ENCODE results near the gene IL36B.

IL36B gene

GRCh38 chr2:113058998-113059960, 6.6 kb upstream of the IL36B start, which contains the start of gene IL36RN:
IL36RN (plus strand) TSS chr2:113059198; CDS start chr2:113059439, 241 bp downstream.
- no peak for TF ChIP-seq JUND (IDR thresholded peaks at IDR 0.05; ENCODE audit: low read depth)
- no peak for DNase-seq (ENCODE audit: low read depth in 1 of 2, low spot score in 1 of 2)
- in situ Hi-C loops (cut with HindIII; ENCODE audit: low pct_unique_long_range_greater_than_20kb, low sequenced_read_pairs) = no loop called here

GRCh38 chr2:113058411-113058994, 5.8 kb upstream of the IL36B start:
- in situ Hi-C loops (cut with HindIII; ENCODE audit: low pct_unique_long_range_greater_than_20kb, low sequenced_read_pairs) = no loop called here
- peak in 1 of 2 experiments; percentile 32 for DNase-seq (ENCODE audit: low read depth in 1 of 2, low spot score in 1 of 2)
- TF ChIP-seq JUND (IDR thresholded peaks at IDR 0.05; ENCODE audit: low read depth) = no peak

GRCh38 chr2:113057117-113057516, 4.5 kb upstream of the IL36B start:
- in situ Hi-C loops (cut with HindIII; ENCODE audit: low pct_unique_long_range_greater_than_20kb, low sequenced_read_pairs) = no loop called here
- TF ChIP-seq JUND (IDR thresholded peaks at IDR 0.05; ENCODE audit: low read depth) = no peak
- no peak for DNase-seq (ENCODE audit: low read depth in 1 of 2, low spot score in 1 of 2)

- no peak for DNase-seq (ENCODE audit: low read depth in 1 of 2, low spot score in 1 of 2)
- TF ChIP-seq JUND (IDR thresholded peaks at IDR 0.05; ENCODE audit: low read depth) = no peak
- in situ Hi-C loops (cut with HindIII; ENCODE audit: low pct_unique_long_range_greater_than_20kb, low sequenced_read_pairs) = no loop called here
Observed at GRCh38 chr2:113056521-113056920, 3.9 kb upstream of the IL36B start.

- in situ Hi-C loops (cut with HindIII; ENCODE audit: low pct_unique_long_range_greater_than_20kb, low sequenced_read_pairs) = no loop called here
- DNase-seq (ENCODE audit: low read depth in 1 of 2, low spot score in 1 of 2) = no peak
- TF ChIP-seq JUND (IDR thresholded peaks at IDR 0.05; ENCODE audit: low read depth) = no peak
Observed at GRCh38 chr2:113054066-113054465, 1.4 kb upstream of the IL36B start.

GRCh38 chr2:113053666-113054065, 999 bp upstream of the IL36B start:
- no peak for TF ChIP-seq JUND (IDR thresholded peaks at IDR 0.05; ENCODE audit: low read depth)
- in situ Hi-C loops (cut with HindIII; ENCODE audit: low pct_unique_long_range_greater_than_20kb, low sequenced_read_pairs) = no loop called here
- DNase-seq (ENCODE audit: low read depth in 1 of 2, low spot score in 1 of 2) = no peak

- in situ Hi-C loops (cut with HindIII; ENCODE audit: low pct_unique_long_range_greater_than_20kb, low sequenced_read_pairs) = no loop called here
- TF ChIP-seq JUND (IDR thresholded peaks at IDR 0.05; ENCODE audit: low read depth) = no peak
- DNase-seq (ENCODE audit: low read depth in 1 of 2, low spot score in 1 of 2) = no peak
Observed at GRCh38 chr2:113050921-113051895, 1.5 kb downstream of the IL36B start.

GRCh38 chr2:113046465-113046864, 6.2 kb downstream of the IL36B start:
- in situ Hi-C loops (cut with HindIII; ENCODE audit: low pct_unique_long_range_greater_than_20kb, low sequenced_read_pairs) = no loop called here

GRCh38 chr2:113041871-113042270, 10.8 kb downstream of the IL36B start:
- in situ Hi-C loops (cut with HindIII; ENCODE audit: low pct_unique_long_range_greater_than_20kb, low sequenced_read_pairs) = no loop called here
- peak in 1 of 2 experiments; percentile 40 for DNase-seq (ENCODE audit: low read depth in 1 of 2, low spot score in 1 of 2)
- TF ChIP-seq JUND (IDR thresholded peaks at IDR 0.05; ENCODE audit: low read depth) = no peak

More at GRCh38 chr2:113046465-113046864, 6.2 kb downstream of the IL36B start:
- no peak for TF ChIP-seq JUND (IDR thresholded peaks at IDR 0.05; ENCODE audit: low read depth)
- no peak for DNase-seq (ENCODE audit: low read depth in 1 of 2, low spot score in 1 of 2)

- no peak for DNase-seq (ENCODE audit: low read depth in 1 of 2, low spot score in 1 of 2)
- in situ Hi-C loops (cut with HindIII; ENCODE audit: low pct_unique_long_range_greater_than_20kb, low sequenced_read_pairs) = no loop called here
Observed at GRCh38 chr2:113039719-113040118, 12.9 kb downstream of the IL36B start.

GRCh38 chr2:113039158-113039557, 13.5 kb downstream of the IL36B start:
- in situ Hi-C loops (cut with HindIII; ENCODE audit: low pct_unique_long_range_greater_than_20kb, low sequenced_read_pairs) = no loop called here
- no peak for TF ChIP-seq JUND (IDR thresholded peaks at IDR 0.05; ENCODE audit: low read depth)
- no peak for DNase-seq (ENCODE audit: low read depth in 1 of 2, low spot score in 1 of 2)

More at GRCh38 chr2:113039719-113040118, 12.9 kb downstream of the IL36B start:
- TF ChIP-seq JUND (IDR thresholded peaks at IDR 0.05; ENCODE audit: low read depth) = no peak

- no peak for TF ChIP-seq JUND (IDR thresholded peaks at IDR 0.05; ENCODE audit: low read depth)
- in situ Hi-C loops (cut with HindIII; ENCODE audit: low pct_unique_long_range_greater_than_20kb, low sequenced_read_pairs) = no loop called here
- DNase-seq (ENCODE audit: low read depth in 1 of 2, low spot score in 1 of 2) = no peak
Observed at GRCh38 chr2:113038291-113038690, 14.4 kb downstream of the IL36B start.

Measured in T47D (cell line).